B cell (primary cell): Measurements from ENCODE around the gene SPEM2. TPM values are rescaled to one million over a fixed set of nuclear protein-coding genes. Genes with fewer than 3 reads are reported as not detected.

Source experiments
- ATAC-seq: fragments of 200-7000 bp; cut with Tn5 transposase; one replicate; pipeline ENCODE4 v1.10.0; 2021; ENCODE audit warnings: low read depth, mild to moderate bottlenecking, moderate number of reproducible peaks, moderate library complexity
- CTCF ChIA-PET: fragments of 350-600 bp; sonication (Branson Sonifier 250); formaldehyde crosslinking; loops from one replicate; lab custom pipeline; 2021; ENCODE audit warnings: antibody characterized with exemption, inconsistent platforms; lab: Charles Lee
- POLR2A ChIA-PET: fragments of 350-600 bp; sonication (Branson Sonifier 250); formaldehyde crosslinking; loops from one replicate; lab custom pipeline; 2021; ENCODE audit warnings: antibody characterized with exemption; lab: Charles Lee
- DNase-seq: peaks from one replicate; pipeline ENCODE4 v3.0.0; 2013
- H2AFZ ChIP-seq: 2 replicates; pipeline ENCODE4 v1.6.1; 2012; ENCODE audit warnings: mild to moderate bottlenecking, low read depth, low read length; ENCODE audit not compliant: insufficient read depth, poor library complexity, severe bottlenecking
- H3K27ac ChIP-seq, 2 donors: 1 replicate in 1 of 2; 2 replicates in 1 of 2; pipeline ENCODE4 v1.5.1; 2012 to 2013; ENCODE audit warnings: low read length in 2 of 2, mild to moderate bottlenecking in 2 of 2, moderate library complexity in 1 of 2
- H3K27me3 ChIP-seq, 4 experiments: fragments of 200-600 bp in 1 of 4; sonication (generic) in 1 of 4; replicated peaks in 1 of 4; 1 replicate in 2 of 4; 2 replicates in 2 of 4; pipeline versions ENCODE4 v1.6.1 to v1.7.0; 2013 to 2016; ENCODE audit warnings: low read length in 3 of 4, mild to moderate bottlenecking in 2 of 4, mixed read lengths in 1 of 4, moderate library complexity in 1 of 4; ENCODE audit not compliant: insufficient read depth in 4 of 4, control insufficient read depth in 3 of 4; ENCODE audit errors: control extremely low read depth in 1 of 4
- H3K36me3 ChIP-seq, 2 experiments: replicated peaks in 1 of 2; 1 replicate in 1 of 2; 2 replicates in 1 of 2; pipeline versions ENCODE4 v1.6.1 to v1.7.1; 2013; ENCODE audit warnings: low read length in 1 of 2; ENCODE audit not compliant: insufficient read depth in 2 of 2, control insufficient read depth in 1 of 2; ENCODE audit errors: control extremely low read depth in 1 of 2, extremely low read depth in 1 of 2
- H3K4me1 ChIP-seq, 2 donors: fragments of 200-600 bp in 1 of 2; sonication (generic) in 1 of 2; 1 replicate in 1 of 2; 2 replicates in 1 of 2; pipeline versions ENCODE4 v1.5.1 to v1.6.1; 2013 to 2017; ENCODE audit warnings: low read length in 2 of 2; ENCODE audit not compliant: control insufficient read depth in 2 of 2, insufficient read depth in 2 of 2
- H3K4me2 ChIP-seq: replicated peaks from 2 replicates; pipeline ENCODE3; 2012; ENCODE audit warnings: mild to moderate bottlenecking, low read depth, low read length; ENCODE audit not compliant: poor library complexity, severe bottlenecking
- H3K4me3 ChIP-seq, 5 experiments: fragments of 200-600 bp in 1 of 5; sonication (generic) in 1 of 5; 1 replicate in 3 of 5; 2 replicates in 2 of 5; pipeline versions ENCODE4 v1.5.1 to v1.7.0; 2011 to 2016; ENCODE audit warnings: low read length in 4 of 5, mild to moderate bottlenecking in 4 of 5, low read depth in 2 of 5, control low read depth in 1 of 5, moderate library complexity in 1 of 5; ENCODE audit not compliant: insufficient read depth in 1 of 5; ENCODE audit errors: control extremely low read depth in 1 of 5, extremely low read depth in 1 of 5
- H3K79me2 ChIP-seq: fragments of 200-600 bp; sonication (generic); one replicate; pipeline ENCODE4 v1.6.0; 2016; ENCODE audit warnings: low read length; ENCODE audit not compliant: control insufficient read depth, insufficient read depth
- H3K9ac ChIP-seq: fragments of 200-600 bp; sonication (generic); 2 replicates; pipeline ENCODE4 v1.6.1; 2017; ENCODE audit warnings: mild to moderate bottlenecking, low read length, moderate library complexity
- H3K9me3 ChIP-seq, 3 donors: one replicate each; pipeline versions ENCODE4 v1.6.1 to v1.7.1; 2013; ENCODE audit warnings: low read length in 2 of 3; ENCODE audit not compliant: control insufficient read depth in 2 of 3, insufficient read depth in 1 of 3; ENCODE audit errors: control extremely low read depth in 1 of 3
- H4K20me1 ChIP-seq: 2 replicates; pipeline ENCODE4 v1.6.0; 2012; ENCODE audit warnings: mild to moderate bottlenecking, low read length; ENCODE audit not compliant: insufficient read depth, control insufficient read depth, poor library complexity, severe bottlenecking
- H3K27ac Mint-ChIP-seq: one replicate; pipeline ENCODE4 v1.8.0; 2021; ENCODE audit warnings: mixed read lengths
- H3K27me3 Mint-ChIP-seq: one replicate; pipeline ENCODE4 v1.8.0; 2021; ENCODE audit warnings: mixed read lengths
- H3K4me1 Mint-ChIP-seq: one replicate; pipeline ENCODE4 v1.8.0; 2021; ENCODE audit warnings: mixed read lengths
- H3K4me3 Mint-ChIP-seq: one replicate; pipeline ENCODE4 v1.8.0; 2021; ENCODE audit warnings: mixed read lengths
- H3K9me3 Mint-ChIP-seq: one replicate; pipeline ENCODE4 v1.8.0; 2022; ENCODE audit warnings: mixed read lengths; ENCODE audit not compliant: insufficient read depth
- CTCF ChIP-seq: fragments of 200-600 bp; IDR thresholded peaks from one replicate; pipeline ENCODE4 v1.8.0; 2022; ENCODE audit warnings: antibody characterized with exemption, mild to moderate bottlenecking
- EZH2 ChIP-seq: IDR thresholded peaks from 2 replicates; pipeline ENCODE4 v1.6.1; 2012; ENCODE audit warnings: borderline replicate concordance, low read depth, mild to moderate bottlenecking, moderate library complexity, low read length; ENCODE audit not compliant: insufficient read depth, poor library complexity, severe bottlenecking
- WGBS: methylation state at CpG from one replicate; pipeline ENCODE4 v1.1.5; 2013; ENCODE audit warnings: missing lambda C conversion rate; ENCODE audit not compliant: insufficient coverage; 5-methylcytosine and 5-hydroxymethylcytosine counted together
- intact Hi-C: fragments of 100-400 bp; cut with micrococcal nuclease; formaldehyde crosslinking; loops from one replicate; pipeline ENCODE4 v1.10.0; 2022
- polyA plus RNA-seq: library from polyadenylated mRNA; depleted of rRNA; stranded (reverse); fragments of >200 nt; gene quantifications from 2 replicates; pipeline ENCODE4 v1.2.3, GENCODE V29; 2012
- total RNA-seq, 2 donors: library from RNA; stranded (reverse); fragments of 120-200 nt in 1 of 2; gene quantifications; 1 replicate in 1 of 2; 2 replicates in 1 of 2; pipeline versions ENCODE4 v1.2.3 to v1.2.4, GENCODE V29; 2013 to 2022

SPEM2 gene
- total and polyA plus RNA-seq, 2 donors (not counting 1 experiment from before 2014, with no cell fraction given) = not detected

- H3K79me2 ChIP-seq = peaks cover 6% of the 10 kb centered on the region
- intact Hi-C loops = loop anchor here (1.0 to 5.0 kb wide), 11 partner anchors 10 to 189 kb away; partner anchors contain the start of genes EIF5A, KCTD11, NEURL4 and PLSCR3
- Mint-ChIP-seq H3K9me3 (no peaks in the 10 kb centered on the region), H3K4me3 (peak within 1 kb of the TSS; percentile 98), H3K27ac (peak within 1 kb of the TSS; percentile 94), H3K27me3 (peaks cover 17% of the 10 kb centered on the region), H3K4me1 (peaks cover 22% of the 10 kb centered on the region)
- peak within 1 kb of the TSS; percentile 94 for H3K4me2 ChIP-seq
- ATAC-seq (peak; percentile 87), DNase-seq (peak; percentile 98)
- peak within 1 kb of the TSS; percentile 57 to 95 (median 82) for H3K4me3 ChIP-seq
- ChIA-PET CTCF (interaction anchor here (0.5 to 1.8 kb wide), 8 partner anchors 19 to 75 kb away, joined by 3 to 10 read pairs (median 4); partner anchors contain the start of gene TMEM102), POLR2A (interaction anchor here (0.6 to 2.0 kb wide), 20 partner anchors 9 to 282 kb away, joined by 3 to 17 read pairs (median 6); partner anchors contain the start of genes ACADVL, ACAP1, DLG4 and MPDU1)
- peaks cover 0 to 27% (median 4%) of the 10 kb centered on the region in 4 experiments for H3K27me3 ChIP-seq
- TF ChIP-seq EZH2 (no peak), CTCF (no peak)
- WGBS = under 1% methylated on average over 41 of the region's 49 CpGs
- peak within 1 kb of the TSS; percentile 45 to 59 for H3K27ac ChIP-seq
- peaks cover 0 to 4% (median 0%) of the 10 kb centered on the region in 3 donors for H3K9me3 ChIP-seq
- peak within 1 kb of the TSS; percentile 87 for H2AFZ ChIP-seq
- no peaks in the 10 kb centered on the region for H4K20me1 ChIP-seq
- peaks cover 17 to 20% of the 10 kb centered on the region in 2 donors for H3K4me1 ChIP-seq
- no peaks in the 10 kb centered on the region for H3K36me3 ChIP-seq
- H3K9ac ChIP-seq = peak within 1 kb of the TSS; percentile 76
Observed at GRCh38 chr17:7403977-7404736, 21.3 kb upstream of the SPEM2 start, which contains the start of gene TMEM256. TSS of gene TMEM256 (minus strand) at chr17:7404097. CDS start at chr17:7404084, 13 bp downstream.
